ENCODE data around the gene MDM2.

Gene MDM2

DNA sequence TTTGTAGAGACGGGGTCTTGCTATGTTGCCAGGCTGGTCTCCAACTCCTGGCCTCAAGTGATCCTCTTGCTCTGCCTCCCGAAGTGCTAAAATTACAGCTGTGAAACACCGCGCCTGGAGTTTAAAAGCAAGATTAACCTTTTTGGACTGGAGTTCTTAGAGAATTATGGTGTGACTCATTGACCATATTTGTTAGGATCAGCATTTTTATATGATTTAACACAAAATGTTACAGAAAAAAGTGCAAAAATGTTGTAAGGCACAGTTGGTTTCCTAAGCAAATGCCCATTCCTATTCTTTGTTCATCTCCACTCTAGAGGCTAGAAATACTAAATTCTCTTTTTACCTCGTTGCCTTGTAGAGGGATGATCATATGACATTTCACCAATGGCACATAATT is 34.4 kb upstream of the MDM2 start:
- peak; percentile 33 for DNase-seq (ENCODE audit: low read depth)
- no peak overlapping the region for H3K4me3 ChIP-seq (ENCODE audit: low read length)
- TF ChIP-seq, protein P1, sequence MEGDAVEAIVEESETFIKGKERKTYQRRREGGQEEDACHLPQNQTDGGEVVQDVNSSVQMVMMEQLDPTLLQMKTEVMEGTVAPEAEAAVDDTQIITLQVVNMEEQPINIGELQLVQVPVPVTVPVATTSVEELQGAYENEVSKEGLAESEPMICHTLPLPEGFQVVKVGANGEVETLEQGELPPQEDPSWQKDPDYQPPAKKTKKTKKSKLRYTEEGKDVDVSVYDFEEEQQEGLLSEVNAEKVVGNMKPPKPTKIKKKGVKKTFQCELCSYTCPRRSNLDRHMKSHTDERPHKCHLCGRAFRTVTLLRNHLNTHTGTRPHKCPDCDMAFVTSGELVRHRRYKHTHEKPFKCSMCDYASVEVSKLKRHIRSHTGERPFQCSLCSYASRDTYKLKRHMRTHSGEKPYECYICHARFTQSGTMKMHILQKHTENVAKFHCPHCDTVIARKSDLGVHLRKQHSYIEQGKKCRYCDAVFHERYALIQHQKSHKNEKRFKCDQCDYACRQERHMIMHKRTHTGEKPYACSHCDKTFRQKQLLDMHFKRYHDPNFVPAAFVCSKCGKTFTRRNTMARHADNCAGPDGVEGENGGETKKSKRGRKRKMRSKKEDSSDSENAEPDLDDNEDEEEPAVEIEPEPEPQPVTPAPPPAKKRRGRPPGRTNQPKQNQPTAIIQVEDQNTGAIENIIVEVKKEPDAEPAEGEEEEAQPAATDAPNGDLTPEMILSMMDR (conservative IDR thresholded peaks at IDR 0.05; ENCODE audit: low read depth, low read length) = no peak

DNA sequence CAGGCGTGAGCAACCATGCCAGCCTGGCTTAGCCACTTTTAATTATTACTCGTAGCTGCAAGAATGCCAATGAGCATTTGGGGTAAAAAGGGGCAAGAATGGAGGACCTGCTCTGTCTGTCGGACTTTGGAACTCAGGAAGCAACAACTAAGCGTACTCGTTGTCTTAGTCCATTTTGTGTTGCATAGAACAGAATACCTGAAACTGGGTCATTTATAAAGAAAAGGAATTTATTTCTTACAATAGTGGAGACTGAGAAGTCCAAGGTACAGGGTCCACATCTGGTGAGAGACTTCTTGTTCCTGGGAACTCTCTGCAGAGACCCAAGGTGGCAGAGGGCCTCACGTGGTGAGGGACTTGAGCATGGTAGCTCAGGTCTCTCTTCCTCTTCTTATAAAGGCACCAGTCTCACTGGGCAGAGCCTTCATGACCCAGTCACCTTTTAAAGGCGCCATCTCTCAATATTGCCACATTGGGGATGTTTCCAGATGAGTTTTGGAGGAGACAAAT is 32.8 kb upstream of the MDM2 start:
- TF ChIP-seq, protein P1 (conservative IDR thresholded peaks at IDR 0.05; ENCODE audit: low read depth, low read length) = no peak
- no peak for DNase-seq (ENCODE audit: low read depth)
- H3K4me3 ChIP-seq (ENCODE audit: low read length) = no peak overlapping the region

DNA sequence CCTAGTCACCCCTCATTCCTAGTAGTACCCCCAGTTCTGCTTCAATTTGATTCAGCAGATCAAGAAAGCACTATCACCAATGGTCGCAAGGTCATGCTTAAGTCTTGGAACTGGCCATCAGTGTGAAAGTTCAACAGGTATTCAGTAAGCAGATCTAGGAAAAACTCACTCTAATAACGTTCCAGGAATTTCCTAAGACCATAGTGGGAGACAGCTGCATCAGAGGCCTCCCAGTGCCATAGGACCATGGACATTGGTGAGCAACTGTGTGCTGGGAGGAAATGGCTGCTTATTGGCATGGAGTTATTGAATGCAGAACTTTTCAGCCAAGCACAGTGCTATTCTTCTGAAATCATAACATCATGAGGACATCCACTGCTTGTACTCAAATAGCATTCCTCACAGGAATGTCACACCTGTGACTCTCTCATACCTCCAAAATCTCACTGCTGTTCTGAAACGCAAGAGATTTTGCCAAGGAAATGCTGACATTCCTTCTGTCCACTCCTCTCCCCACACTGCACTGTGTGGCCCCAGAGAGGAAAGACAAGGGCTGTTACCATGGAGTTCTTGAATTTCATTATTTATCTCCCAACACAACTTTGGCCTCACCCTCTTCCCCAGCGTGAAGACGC is 30.9 kb upstream of the MDM2 start:
- DNase-seq (ENCODE audit: low read depth) = no peak
- H3K4me3 ChIP-seq (ENCODE audit: low read length) = no peak overlapping the region
- TF ChIP-seq, protein P1 (conservative IDR thresholded peaks at IDR 0.05; ENCODE audit: low read depth, low read length) = no peak

DNA sequence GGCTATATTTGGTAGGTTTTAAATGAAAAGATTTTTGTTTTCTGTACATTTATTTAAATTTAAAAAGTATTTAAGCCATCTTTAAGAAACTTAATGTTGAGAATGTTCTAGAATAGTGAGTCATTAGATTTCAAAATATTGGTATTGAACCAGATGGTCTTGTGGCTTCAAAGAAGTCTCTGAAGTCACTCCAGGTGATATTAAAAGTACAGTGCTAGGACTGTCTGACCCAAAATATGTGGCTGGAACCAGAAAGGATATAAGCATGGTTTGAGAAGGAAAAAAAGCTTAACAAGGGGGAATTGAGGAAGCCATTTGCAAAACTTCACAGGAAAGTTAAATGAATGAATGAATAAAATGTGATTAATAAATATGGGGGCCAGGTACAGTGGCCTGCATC is 28.7 kb upstream of the MDM2 start:
- TF ChIP-seq, protein P1 (conservative IDR thresholded peaks at IDR 0.05; ENCODE audit: low read depth, low read length) = no peak
- DNase-seq (ENCODE audit: low read depth) = no peak
- H3K4me3 ChIP-seq (ENCODE audit: low read length) = no peak overlapping the region

DNA sequence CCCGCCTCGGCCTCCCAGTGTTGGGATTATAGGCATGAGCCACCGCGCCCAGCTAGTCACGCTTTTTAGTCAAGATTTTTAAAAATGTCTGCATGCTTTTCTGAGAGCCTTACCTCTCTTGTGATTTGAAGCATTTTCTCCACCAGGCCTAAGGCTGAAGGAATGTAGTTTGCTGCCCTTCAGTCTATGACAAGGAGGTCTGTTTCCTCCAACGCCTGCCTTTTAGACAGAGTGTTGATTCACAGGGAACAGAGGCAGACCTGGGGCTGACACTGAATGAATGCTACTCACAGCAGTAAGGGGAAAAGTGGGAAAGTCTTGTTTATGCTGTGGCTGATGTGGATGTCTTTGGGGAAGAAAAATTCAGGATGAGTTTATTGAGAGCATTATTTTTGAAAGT is 27.2 kb upstream of the MDM2 start:
- TF ChIP-seq, protein P1 (conservative IDR thresholded peaks at IDR 0.05; ENCODE audit: low read depth, low read length) = no peak
- DNase-seq (ENCODE audit: low read depth) = no peak
- no peak overlapping the region for H3K4me3 ChIP-seq (ENCODE audit: low read length)

DNA sequence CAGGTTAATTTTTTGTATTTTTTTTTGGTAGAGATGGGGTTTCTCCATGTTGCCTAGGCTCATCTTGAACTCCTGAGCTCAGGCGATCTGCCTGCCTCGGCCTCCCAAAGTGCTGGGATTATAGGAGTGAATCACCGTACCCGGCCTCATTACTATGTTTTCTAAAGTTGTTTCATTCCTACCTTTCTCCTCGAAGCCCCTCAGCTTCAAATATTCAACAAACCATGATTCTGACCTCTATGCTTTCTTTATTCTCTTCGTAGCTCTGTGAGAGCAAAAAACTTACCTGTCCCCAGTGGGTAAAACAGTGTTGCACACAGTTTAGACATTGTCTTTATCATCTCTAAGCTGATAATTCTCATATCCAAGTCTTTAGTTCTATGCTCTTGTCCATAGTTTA is 26.2 kb upstream of the MDM2 start:
- H3K4me3 ChIP-seq (ENCODE audit: low read length) = no peak overlapping the region
- TF ChIP-seq, protein P1 (conservative IDR thresholded peaks at IDR 0.05; ENCODE audit: low read depth, low read length) = no peak
- DNase-seq (ENCODE audit: low read depth) = no peak

DNA sequence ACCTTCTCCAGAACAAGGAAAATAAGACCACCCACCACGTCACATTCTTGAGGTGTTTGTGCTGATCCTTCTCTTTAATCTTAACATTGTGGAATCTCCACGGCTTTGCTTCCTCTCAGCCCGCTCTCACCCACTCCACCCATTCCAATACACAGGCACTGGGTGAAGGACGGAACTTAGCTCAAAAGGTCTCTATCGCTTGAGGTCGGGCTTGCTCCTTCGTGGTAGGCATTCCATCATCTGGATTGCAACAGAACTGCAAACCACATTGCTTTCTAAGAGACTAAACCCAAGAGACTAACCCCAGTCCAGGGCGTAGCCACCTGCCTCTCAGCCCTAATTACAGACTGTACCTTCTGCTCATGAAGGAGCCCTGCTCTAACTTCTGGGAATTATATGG is 24.0 kb upstream of the MDM2 start:
- TF ChIP-seq, protein P1 (conservative IDR thresholded peaks at IDR 0.05; ENCODE audit: low read depth, low read length) = no peak
- no peak overlapping the region for H3K4me3 ChIP-seq (ENCODE audit: low read length)
- no peak for DNase-seq (ENCODE audit: low read depth)
